Breast epithelium (tissue), 3 donors: Measurements from ENCODE around the gene GP1BB.

ENCODE experiments used
- CTCF ChIP-seq, 3 donors: fragments of 450-650 bp; IDR thresholded peaks; one replicate each; pipeline ENCODE4 v1.5.1; 2016 to 2017; ENCODE audit warnings: antibody characterized with exemption in 3 of 3, mild to moderate bottlenecking in 3 of 3, moderate library complexity in 3 of 3
- POLR2A ChIP-seq: fragments of 450-650 bp; IDR thresholded peaks from one replicate; pipeline ENCODE4 v1.6.1; 2016; ENCODE audit warnings: antibody characterized with exemption, mild to moderate bottlenecking, moderate library complexity

- TF ChIP-seq CTCF (IDR thresholded peaks at IDR 0.05) (no peak), POLR2A (no peak)
These were observed 19.7 kb downstream of the GP1BB start for GRCh38 chr22:19743081-19743480.
